ENCODE measurements around the gene DNM1L.

DNM1L gene

DNA sequence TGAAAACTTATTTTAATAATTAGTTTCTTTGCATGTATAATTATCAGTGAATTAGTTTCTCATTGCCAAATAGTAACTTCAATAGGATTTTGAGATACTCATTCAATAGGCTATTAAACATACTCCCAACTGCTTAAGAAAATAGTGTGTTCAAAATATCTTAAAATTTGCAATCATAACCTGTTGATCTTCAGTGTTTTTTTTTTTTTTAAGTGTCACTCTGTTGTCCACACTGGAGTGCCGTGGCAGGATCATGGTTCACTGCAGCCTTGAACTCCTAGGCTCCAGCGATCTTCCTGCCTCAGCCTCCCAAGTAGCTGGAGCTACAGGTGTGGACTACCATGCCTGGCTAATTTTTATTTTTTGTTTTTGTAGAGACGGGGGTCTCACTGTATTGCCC lies 78.1 kb downstream of the DNM1L start:
- DNase-seq = no peak

- DNase-seq = no peak
Measured at GRCh38 chr12:32761716-32762115, 82.6 kb downstream of the DNM1L start.

GRCh38 chr12:32765906-32766305 lies 86.8 kb downstream of the DNM1L start:
- no peak for DNase-seq

GRCh38 chr12:32768518-32768917 lies 89.4 kb downstream of the DNM1L start:
- no peak for DNase-seq

- DNase-seq = no peak
Measured at GRCh38 chr12:32770141-32770540, 91.0 kb downstream of the DNM1L start.

DNA sequence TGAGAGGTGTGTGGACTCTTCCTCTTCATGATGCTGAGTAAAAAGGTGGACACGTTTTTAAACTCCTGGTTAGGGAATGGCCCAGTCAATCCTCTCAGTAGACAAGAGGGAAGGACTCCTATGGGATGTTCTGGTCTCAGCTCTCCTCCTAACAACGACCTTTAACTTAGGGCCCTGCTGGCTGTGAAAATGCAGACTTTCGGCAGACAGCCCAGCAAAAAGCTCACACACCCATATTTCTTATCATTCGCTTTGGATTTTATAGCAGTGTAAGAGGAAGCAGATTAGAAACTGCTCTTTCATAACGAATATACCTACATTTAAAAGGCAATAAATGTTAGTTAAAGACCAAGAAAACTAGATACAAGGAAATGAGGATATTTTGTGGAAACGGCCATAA lies 94.6 kb downstream of the DNM1L start:
- DNase-seq = no peak

- no peak for DNase-seq
Measured at GRCh38 chr12:32776258-32776657, 97.2 kb downstream of the DNM1L start.

- DNase-seq = no peak
Measured at GRCh38 chr12:32777159-32777558, 98.1 kb downstream of the DNM1L start.

DNA sequence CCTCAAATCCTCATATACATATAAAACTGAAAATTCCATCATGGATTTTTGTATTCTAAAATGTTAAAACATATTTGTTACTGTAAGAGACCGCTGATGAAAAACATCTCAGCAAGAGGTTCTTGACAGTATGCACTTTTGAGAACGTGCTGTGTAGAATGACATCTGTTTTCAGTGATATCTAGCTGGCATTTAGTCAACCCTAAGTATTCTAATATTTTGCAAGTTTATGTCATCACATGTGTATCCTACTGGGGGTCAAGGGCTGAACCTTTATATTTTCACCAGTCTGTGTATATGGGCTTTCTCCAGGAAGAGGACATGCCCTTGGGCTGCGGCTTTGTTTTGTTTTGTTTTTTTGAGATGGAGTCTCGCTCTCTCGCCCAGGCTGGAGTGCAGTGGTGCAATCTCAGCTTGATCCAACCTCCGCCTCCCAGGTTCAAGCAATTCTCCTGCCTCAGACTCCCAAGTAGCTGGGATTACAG lies 98.6 kb downstream of the DNM1L start:
- no peak for DNase-seq

GRCh38 chr12:32780071-32780470 lies 101.0 kb downstream of the DNM1L start:
- no peak for DNase-seq

DNA sequence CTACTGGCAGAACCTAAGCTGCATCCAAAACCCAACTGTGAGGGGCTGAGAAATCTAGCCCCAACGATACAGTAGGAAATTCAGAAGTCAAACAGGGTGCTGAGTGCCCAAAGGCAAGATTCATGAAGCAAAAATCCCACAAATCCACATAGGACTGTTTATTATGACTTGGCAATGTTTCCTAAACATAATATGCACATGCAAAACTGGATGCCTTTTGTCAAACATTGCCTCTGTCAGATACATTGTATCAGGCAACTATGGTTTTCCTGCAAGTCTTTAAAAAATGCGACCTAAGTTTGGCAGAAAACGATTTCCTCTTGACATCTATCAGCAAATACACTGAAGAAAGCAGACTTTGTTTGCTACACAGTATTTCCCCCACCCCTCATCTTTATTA lies 103.9 kb downstream of the DNM1L start:
- DNase-seq = no peak

GRCh38 chr12:32785557-32785956 lies 106.5 kb downstream of the DNM1L start:
- no peak for DNase-seq

DNA sequence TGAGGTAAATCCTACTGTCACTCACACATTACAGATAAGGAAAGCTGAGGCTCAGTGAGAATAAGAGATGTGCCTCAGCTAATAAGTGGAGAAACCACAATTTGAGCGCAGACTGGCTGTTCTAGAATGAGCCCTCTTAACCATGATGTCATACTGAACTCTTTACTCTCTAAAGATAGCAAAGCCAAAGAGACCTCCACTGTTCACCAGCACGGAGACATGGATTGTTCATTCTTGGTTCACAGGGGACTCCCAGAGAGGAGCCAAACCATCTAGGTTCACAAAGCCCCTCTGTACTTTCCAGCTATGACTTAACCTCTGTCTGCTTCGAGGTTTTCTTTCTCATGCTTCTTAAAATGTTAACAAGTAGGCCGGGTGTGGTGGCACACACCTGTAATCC lies 109.3 kb downstream of the DNM1L start:
- DNase-seq = no peak

DNA sequence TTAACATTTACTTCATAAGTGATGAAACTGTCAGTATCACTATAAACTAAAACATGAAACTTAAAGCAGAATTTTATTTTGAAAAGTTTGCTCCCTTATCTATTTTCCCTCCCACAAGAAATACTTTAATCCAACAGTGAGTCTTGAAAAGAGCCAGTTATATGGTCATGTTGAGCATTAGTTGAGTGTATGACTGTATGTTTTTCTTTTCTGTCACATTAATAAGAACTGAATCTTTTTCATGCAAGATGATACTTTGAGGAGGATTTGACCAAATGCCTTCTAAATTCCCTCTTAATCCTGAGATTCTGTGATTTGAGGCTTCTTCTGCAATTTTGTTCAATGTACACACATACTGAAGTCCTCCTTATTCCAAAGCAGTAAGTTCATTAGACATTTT lies 110.3 kb downstream of the DNM1L start:
- no peak for DNase-seq

DNA sequence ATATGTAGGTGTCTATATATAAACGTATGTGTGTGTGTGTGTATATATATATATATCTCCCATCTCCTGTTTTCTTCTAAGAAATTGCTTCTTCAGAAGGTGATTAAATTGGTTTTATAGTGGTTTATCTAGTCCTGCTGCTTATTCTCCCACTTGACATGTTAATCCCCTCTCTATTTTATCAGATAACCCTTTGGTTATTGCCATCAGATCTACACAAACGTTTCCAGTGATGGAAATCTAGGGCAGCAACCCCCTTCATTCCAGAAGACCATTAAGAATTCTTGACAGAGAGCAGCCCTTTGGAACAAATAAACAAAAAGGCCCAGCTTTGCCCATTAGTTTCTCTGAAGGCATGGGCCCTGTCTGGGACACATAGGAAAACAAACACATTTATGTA lies 110.8 kb downstream of the DNM1L start:
- DNase-seq = no peak

DNA sequence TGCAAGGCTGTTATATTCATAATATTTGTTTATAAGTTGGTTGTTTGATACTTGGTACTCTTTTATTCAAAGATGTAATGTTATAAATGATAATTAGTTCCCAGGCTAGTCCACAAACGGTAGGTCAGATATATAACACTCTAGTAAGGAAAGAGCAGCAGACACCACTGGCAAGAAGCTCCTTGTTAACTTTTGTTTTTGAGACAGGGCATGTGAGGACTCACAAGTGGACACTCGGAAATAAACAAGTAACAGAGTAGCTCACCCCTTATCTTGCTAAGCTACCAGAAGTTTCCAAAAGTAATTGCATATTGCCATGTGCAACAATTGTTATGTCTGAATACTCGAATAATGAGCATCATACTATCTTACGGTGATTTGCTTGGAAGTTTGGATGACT lies 115.2 kb downstream of the DNM1L start:
- DNase-seq = no peak

Measured in effector CD4-positive, alpha-beta T cell (primary cell).